GM18508 (cell line): ENCODE results near the gene ARNT2.

Source experiments
- ATAC-seq: cut with Tn5 transposase; IDR thresholded peaks from one replicate; pipeline ENCODE4 v1.9.1; 2021; ENCODE audit warnings: moderate number of reproducible peaks; ENCODE audit not compliant: insufficient read depth, unreplicated experiment

ARNT2 gene

DNA sequence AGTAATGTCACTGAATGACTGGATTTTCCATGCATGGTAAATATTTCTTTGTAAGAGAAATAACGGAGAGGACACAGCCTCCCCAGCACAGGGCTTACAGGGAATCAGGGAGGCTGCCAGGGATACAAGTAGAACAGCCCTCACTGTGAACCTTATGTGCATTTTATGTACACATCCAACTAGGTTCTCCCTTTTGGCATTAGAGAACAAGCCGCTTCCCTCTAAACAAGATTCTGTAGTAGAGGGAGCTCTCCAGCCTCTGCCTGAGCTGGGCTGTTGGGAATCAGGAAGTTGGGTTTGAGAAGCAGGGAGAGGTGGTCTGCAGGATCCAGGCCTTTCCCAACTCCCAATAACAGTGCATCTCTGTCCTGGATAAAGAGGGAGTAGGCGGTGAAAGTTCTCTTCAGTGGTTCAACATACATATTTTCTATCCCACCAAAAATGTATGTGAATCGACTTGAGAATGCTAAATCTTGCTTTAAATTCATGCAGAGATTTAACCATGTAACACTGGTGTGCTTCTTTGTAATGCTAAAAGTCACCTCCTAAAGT lies 83.7 kb downstream of the ARNT2 start:
- ATAC-seq: no peak

- no peak for ATAC-seq
Observed at GRCh38 chr15:80489030-80489594, 84.9 kb downstream of the ARNT2 start.

DNA sequence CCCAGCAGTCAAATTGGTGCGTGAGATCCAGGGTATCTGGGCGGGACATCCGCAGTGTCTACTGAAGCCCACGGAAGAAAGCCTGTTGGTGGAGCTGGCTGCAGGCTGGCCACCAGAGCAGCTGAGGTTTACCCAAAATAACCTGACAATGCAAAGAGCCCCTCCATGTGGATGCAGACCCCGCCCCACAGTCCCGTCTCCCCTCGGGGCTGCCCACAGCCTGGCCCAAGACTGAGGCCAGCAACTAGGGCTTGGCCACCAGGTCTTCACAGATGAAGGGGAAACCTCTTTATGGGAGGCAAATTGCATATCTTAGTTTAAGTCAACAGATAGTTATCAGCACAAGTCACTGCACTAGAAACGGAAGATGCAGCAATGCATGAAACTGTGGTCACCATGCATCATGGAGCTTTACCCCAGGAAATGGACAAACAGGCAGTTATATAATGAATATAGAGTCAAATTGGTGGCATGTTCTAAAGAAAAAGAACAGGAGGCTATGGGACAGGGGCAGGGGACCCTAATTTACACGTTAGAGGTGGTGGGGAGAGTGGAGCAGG lies 86.3 kb downstream of the ARNT2 start:
- no peak for ATAC-seq

DNA sequence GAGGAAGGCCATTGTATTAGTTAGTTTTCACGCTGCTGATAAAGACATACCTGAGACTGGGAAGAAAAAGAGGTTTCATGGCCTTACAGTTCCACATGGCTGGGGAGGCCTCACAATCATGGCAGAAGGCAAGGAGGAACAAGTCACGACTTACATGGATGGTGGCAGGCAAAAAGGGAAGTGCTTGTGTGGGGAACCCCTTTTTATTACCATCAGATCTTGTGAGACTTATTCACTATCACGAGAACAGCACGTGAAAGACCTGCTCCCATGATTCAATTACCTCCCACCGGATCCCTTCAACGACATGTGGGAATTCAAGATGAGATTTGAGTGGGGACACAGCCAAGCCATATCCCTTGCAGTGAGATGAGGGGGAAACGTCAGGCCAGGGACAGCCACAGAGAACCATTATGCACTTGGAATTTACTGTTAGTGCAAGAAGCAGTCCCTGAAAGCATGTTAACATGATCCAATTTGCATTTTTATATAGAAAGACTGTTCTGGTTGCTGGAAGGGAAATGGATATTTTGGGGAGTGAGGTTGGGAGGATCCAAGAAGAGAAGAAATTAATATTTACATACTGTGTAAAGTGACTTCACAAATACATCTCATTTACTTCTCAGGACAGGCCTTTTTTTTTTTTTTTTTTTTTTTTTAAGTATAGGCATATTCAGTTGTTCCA lies 87.1 kb downstream of the ARNT2 start:
- ATAC-seq: no peak

DNA sequence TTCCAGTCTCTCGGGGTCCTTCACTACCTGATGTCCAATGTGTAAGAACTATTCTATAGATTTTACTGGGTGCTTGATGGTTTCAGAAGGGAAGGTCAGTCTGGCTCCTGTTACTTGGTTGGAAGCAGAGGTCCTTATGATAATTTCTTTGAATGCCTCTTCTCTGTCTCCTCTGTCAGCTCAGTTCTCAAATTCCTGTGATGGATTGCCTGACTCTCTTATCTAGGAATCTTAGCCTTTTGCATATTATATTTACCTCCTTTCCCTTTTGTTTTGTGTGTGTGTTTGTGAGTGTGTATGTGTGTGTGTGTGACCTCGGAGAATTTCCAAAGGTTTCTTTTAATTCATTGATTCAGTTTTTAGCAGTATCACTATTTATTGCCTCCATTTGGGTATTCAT lies 88.2 kb downstream of the ARNT2 start:
- no peak for ATAC-seq

DNA sequence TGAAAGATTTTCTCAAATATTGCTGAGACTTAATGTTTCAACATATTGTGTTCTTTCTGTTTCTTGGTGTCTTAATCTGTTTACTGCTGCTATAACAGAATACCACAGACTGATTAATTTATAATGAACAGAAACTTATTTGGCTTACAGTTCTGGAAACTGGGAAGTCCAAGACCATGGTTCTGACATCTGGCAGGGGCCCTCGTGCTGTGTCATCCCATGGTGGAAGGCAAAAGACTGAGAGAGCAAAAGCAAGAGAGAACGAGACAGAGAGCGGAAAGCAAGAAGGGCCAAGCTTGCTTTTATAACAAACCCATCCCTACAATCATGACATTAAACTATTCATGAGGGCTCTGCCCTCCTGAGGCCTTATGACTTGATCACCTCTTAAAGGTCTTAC lies 88.7 kb downstream of the ARNT2 start:
- no peak for ATAC-seq

GRCh38 chr15:80494351-80494751 lies 90.2 kb downstream of the ARNT2 start:
- no peak for ATAC-seq

DNA sequence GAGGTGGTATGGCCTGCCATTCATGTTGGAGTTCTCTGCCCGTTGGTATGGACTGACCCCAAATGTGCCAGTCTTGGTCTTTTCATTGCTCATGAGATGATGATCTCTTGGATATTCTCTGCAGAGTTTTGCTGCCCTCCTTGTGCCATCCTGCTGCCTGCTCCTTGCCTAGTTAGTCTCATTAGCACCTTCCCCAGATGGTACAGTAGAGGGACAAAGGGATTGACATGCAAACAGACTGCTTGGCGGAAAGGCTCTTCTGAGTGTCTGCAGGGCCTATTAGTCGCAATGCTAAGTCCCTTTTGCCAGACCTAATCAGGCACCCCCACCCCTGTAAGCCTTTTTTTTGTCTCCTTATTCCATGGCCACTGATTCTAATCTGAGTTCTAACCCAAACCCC lies 90.6 kb downstream of the ARNT2 start:
- ATAC-seq: no peak

DNA sequence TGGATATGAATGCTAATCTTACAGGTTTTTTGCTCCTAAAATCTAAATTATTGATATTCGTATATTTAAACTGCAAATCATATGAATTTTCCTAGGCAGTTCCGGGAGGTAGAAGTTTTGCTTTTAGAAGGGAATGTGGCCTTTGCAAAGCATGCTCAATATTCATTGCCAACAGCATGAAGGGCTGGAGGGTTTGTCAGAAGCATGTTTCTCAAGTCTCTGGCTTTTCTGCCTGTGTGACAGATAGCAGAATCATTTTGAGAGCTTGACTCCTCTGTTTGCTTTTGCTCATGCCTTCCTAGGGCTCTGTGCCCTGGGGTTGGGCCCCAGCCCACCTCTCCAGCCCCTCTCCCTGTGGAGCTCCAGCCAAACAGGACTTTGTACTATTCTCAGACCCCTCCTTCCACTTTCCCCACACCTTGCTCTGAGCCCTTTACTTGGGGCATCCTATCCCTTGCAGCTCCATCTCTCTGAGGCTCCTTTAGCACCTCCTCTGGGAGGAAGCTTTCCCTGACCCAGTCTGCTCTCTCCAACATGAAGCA lies 91.3 kb downstream of the ARNT2 start:
- ATAC-seq: no peak

DNA sequence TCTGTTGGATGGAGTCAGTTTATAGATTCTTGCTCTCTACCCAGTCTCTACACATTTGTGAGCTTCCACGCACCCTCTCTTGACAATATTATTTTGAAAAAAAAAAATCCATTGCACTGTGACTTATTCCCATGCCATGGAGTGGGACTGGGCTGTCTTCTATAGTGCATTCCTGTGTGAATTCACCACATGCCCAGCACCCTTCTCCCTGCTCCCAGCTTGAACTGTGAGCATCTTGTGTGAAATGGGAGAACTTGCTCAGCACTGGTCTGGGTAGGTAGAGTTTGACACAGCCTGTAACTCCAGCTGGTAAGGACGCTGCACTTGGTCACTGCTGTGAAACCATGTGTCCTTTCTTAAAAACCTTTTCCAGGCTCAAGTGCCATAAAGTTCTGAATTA lies 91.9 kb downstream of the ARNT2 start:
- no peak for ATAC-seq

DNA sequence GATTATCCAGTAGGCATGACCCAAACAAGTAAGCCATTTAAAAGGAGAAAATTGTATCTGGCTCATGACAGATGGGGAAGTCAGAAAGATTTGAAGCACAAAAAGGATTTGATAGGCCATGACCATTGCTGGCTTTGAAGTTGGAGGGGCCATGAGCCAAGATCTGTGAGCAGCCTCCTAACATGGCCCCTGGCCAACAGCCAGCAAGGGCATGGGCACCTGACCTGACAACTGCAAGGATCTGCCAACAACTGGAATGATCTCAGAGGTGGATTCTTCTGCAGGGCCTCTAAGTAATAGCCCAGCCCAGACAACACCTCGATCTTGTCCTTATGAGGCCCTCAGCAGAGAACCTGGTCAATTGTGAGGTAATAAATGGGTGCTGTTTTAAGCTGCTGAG lies 93.0 kb downstream of the ARNT2 start:
- no peak for ATAC-seq

DNA sequence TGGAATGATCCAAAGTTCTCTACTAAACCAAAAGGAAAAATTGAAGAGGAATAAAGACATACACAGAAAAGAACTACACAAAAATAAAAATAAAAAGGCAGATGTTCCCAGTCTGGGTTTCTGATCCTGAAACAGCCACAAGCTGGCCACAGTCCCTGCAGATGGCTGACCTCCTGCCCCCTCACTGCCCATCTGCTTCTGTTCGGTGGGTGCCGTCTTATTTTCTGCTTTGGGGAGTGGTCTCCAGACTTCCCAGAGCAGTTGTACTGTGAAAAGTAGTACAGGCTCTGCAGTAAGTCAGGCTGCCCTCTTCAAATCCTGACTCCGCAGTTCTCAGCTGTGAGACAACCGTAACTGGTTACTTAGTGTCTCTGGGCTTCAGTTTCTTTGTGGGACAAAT lies 94.5 kb downstream of the ARNT2 start:
- no peak for ATAC-seq

DNA sequence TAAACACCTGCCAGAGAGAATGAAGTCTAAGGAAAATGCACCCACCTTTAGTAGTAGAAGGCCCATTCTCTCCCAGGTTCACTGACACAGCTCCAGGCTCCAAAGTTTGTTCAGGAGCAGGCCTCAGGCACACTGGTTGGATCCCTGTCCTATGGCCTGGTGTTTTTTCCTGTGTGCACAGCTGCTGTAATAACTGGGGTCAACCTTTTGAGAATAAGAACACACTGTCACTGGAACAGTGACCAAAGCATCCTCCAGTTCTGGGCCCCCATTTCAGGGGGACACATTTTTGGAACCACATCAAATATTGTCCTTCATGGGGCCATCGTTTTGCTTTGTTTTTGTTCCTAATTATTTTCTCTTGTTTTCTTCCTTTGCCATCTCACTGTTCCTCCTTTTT lies 95.8 kb downstream of the ARNT2 start:
- no peak for ATAC-seq

DNA sequence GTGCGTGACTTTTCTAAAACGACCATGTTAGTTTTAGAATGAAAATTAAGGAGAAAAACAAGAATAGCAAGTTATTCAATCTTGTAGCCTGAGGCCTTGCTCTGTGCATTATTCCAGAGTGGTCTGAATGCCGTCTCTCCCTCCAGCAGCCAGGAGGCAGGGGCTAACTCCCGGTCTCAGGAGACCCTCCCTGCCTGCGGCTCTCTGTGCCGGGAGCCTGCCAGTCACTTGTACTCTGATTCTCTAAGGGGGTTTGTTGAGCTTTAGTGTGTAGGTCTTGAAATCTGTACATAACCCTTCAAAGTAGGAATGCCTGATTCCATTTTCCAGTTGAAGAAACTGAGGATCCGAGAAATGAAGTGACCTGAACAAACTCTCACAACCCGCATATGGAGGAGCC lies 97.3 kb downstream of the ARNT2 start:
- ATAC-seq: no peak

DNA sequence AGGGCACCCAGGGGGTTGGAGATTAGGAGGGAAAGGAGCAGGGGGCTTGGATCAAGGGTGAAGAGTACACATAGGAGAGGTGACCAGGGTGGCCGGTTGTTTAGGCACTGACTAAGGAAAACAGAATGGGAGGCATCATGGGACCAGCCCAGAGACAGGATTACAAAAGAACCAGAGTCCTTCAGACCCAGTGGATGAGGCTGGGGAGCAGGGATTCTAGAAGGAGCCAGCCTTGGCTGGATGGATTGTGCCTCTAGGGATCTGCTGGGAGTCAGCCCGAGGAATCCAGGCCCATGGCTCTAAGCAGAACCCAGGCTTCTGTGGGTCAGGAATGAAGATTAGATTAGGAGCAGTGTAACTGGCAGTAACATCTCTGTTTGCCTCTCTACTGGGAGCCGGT lies 98.6 kb downstream of the ARNT2 start:
- no peak for ATAC-seq

DNA sequence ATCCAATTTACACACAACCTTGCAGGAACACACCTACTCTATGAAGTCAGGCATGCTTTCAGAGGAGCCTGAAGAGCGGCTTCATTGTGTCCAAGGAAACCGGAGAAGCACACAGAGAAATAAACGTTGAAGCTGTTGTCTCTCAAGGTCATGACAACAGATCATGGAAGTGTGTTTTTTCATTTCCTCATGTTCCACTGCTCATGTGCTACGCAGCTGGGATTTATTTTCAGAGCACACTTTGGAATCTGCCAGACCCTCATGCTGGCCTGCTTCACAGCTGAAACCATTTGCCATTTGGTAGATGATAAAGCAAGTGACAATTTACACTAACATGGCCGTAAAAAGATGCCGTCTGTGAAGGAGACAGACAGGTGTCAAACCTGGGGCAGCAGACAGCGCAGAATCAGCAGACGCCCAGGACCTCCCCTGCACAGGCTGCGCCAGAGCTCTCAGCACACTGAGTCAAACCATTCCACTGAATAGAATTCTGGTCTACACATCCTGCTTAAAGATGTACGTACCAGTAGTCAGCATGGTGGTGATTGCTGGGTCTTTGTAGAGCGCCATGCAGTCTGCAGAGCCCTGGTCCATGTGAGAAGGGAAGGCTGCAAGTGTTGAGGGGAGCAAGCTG lies 99.3 kb downstream of the ARNT2 start:
- ATAC-seq: no peak

DNA sequence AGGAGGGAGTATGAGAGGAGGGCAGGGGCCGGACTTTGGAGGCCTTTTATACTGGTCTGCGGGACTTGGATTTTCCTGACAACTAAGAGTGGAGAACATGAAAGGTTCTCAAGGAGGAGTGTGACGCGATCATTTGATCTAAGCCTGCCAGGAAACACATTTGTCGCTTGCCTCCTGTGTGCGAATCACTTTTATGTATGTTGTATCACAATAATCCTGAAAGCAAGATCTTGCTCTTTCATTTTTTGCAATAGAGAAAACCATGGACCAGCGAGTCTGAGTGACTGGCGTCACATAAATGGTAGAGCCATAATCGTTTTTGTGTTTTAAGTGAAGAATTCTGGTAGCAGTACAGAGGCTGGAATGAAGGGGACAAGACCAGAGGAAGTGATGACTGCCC lies 100.7 kb downstream of the ARNT2 start:
- no peak for ATAC-seq

- ATAC-seq: no peak
Observed at GRCh38 chr15:80506286-80506893, 102.2 kb downstream of the ARNT2 start.

DNA sequence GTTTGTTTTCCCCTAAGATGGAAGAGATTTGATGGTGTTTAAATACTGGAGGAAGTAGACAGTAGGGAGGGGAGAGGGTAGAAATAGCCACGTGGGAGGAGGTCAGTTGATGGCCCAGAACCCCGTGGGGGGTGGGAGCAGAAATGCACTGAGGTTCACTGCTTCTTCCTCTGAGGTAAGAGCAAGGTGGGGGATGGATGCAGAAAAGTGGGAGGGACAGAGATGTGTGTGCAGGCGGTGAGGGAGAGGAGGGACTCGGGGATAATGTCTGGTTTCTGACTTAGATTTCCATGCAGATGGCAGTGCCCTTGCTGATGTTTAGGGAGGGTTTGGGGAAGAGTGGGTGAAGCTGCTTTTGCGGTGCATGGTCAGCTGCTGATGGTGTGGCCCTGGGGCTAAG lies 102.9 kb downstream of the ARNT2 start:
- ATAC-seq: no peak

DNA sequence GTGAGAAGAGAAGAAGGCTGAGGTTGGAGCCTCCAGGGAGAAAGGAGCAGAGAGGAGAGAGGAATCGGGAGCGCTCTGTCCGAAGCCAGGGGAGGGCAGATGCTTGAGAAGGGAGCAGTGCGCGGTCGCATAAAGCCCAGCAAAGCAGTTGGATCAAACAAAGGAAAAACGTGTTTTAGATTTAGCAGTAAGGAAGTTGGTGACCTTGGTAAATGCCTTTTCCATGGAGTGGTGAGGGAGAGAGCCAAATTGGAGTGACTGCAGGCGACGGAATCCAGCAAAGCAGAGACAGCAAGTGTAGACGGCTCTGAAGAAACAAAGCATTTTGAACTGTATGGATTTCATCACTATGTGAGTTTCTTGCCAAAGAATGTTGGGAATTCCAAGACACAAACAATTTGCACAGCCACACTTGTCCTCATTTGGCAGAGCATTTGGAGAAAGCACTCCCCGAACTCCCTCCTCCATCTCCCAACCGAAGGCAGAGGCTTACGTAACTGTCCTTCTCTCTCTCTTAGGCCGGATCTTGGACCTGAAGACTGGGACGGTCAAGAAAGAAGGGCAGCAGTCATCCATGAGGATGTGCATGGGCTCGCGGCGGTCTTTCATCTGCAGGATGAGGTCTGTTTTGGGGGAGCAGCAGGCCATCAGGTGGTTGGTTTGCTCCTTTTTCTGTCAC lies 103.6 kb downstream of the ARNT2 start:
- ATAC-seq: no peak
